Suppressor macrophage (primary cell): ENCODE results near the gene ROBO4.

Source experiments
- DNase-seq, 4 experiments: peaks; one replicate each; pipeline ENCODE4 v3.0.0-alpha.2; 2020 to 2022
- total RNA-seq, 17 experiments: gene quantifications; one replicate each; lab custom pipeline; 2026; ENCODE audit warnings: mixed read lengths in 6 of 17, inconsistent platforms in 3 of 17; lab: John Stamatoyannopoulos, UW

ROBO4 gene
- 0 to 3.1 (median 0) reads per million in 17 experiments for total RNA-seq

DNA sequence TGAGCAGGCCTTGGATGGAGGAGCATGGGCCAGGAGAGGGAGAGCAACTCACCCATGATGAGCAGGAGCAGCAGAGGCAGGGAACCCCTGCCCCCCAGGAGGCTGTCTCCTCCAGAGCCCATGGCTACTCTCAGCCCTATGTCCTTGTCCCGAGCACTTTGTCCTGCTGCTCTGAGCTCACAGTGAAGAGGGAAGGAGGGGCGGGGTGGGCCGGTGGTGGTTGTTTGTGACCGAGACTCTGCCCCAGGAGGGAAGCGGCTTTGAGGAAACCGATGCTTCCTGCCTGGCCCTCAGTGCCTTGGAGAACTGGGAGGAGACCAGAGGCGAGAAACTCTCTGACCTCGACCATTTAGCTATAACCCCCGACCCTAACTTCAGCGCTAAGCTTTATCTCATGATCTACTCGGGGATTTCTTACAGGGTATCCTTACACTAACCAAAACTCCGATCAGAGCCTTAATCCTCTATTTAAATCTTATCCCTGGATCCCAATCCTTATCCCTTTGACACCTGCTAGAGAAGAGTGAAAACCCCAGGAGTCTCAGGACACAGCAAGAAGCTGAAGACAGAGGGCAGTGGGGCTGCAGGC lies at the start of gene ROBO4:
Gene ROBO4 (minus strand): TSS at position 192 of the 589 bp plus-strand sequence. CDS start 70 bp downstream, at position 122.
- DNase-seq, result peak in 3 of 4 experiments; percentile 27 to 59 (median 51)

- no peak for DNase-seq
Observed at GRCh38 chr11:124946735-124947141, 49.1 kb upstream of the ROBO4 start.

- DNase-seq, result no peak
Observed at GRCh38 chr11:124945826-124946225, 48.2 kb upstream of the ROBO4 start.

DNA sequence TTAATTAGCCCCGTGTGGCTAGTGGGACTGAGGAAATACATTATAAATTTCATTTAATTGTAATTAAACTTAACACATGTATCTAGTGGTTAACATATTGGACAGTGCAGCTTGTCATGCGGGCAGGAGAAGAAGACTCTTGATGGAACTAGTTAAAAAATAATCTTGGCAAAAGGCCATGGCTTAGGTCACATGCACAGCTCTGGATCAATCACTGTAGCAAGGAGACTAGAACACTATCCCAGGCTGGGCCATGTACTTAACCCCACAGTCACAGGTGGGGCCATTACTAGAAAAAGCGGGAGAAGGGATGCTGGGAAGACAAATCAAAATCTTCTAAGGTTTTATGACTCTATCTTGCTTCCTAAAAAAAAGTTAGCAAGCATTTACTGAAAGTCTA lies 46.9 kb upstream of the ROBO4 start:
- DNase-seq, result no peak

GRCh38 chr11:124943741-124944140 lies 46.1 kb upstream of the ROBO4 start:
- DNase-seq, result no peak

- DNase-seq, result peak in 2 of 4 experiments; percentile 14 to 21
Observed at GRCh38 chr11:124943254-124943616, 45.6 kb upstream of the ROBO4 start.

DNA sequence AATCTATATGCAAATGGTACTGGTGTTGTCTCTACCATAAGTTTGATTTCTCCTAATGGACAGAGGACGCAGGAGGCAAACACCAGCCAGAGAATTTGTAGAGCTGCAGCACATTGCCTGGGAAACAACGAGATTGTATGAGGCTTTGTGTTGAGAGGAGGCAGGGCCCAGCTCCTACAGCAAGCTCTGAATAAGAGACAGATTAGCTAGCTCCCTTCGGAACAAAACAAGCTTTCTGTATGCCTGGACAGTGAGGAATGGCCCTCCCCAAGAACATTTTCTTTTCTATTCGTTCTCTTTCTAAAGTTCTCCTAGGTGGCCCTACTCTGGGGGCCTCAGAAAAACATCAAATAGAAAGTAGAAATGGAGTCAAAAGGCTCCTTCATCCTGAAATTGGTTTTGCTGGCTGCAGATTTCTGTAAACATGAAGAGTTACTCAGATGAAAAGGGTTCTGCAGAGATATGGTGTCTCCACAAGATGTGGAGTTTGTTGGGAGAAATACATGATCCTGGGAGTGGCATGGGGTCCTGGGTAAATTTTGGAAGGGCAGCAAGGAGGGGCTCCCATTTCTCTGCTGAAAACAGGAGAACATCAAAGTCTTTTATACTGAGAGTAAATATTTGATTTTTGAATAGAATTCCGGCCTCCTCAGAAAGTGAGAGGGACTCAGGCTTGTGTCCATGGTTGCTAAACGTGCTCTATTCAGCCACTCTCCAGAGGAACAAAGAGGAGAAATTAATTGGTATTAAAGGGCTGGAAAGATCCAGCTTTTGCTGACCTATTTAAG lies 45.0 kb upstream of the ROBO4 start:
- no peak for DNase-seq

GRCh38 chr11:124941703-124942102 lies 44.0 kb upstream of the ROBO4 start:
- no peak for DNase-seq

GRCh38 chr11:124938970-124939369 lies 41.3 kb upstream of the ROBO4 start:
- DNase-seq, result no peak

DNA sequence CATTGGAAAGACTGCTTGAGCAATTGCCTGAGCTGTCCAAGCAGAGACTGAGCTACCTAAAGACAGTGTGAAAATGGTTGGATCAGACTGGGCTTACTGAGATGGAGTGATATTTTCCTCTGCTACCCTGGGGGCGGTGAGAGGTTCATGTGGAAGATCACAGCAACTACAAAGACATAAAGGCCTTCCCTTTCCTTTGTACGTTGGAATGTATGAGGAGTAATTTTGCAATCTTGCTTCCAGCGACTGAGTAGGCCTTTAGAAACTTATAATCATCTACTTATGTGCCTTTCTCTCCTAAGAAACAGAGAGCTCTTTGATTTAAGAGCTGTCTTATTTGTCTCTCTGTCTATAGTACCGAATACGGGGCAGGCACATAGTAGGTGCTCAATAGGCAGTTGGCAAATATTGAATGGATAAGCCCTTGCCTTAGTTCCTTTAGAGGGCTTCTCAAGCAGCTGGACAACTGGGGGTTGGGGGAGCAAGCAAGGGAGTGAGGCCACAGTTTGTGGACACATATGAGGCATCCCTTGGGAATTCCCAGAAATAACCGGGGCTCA lies 40.6 kb upstream of the ROBO4 start:
- no peak for DNase-seq

GRCh38 chr11:124937336-124937935 lies 39.8 kb upstream of the ROBO4 start:
- no peak for DNase-seq

DNA sequence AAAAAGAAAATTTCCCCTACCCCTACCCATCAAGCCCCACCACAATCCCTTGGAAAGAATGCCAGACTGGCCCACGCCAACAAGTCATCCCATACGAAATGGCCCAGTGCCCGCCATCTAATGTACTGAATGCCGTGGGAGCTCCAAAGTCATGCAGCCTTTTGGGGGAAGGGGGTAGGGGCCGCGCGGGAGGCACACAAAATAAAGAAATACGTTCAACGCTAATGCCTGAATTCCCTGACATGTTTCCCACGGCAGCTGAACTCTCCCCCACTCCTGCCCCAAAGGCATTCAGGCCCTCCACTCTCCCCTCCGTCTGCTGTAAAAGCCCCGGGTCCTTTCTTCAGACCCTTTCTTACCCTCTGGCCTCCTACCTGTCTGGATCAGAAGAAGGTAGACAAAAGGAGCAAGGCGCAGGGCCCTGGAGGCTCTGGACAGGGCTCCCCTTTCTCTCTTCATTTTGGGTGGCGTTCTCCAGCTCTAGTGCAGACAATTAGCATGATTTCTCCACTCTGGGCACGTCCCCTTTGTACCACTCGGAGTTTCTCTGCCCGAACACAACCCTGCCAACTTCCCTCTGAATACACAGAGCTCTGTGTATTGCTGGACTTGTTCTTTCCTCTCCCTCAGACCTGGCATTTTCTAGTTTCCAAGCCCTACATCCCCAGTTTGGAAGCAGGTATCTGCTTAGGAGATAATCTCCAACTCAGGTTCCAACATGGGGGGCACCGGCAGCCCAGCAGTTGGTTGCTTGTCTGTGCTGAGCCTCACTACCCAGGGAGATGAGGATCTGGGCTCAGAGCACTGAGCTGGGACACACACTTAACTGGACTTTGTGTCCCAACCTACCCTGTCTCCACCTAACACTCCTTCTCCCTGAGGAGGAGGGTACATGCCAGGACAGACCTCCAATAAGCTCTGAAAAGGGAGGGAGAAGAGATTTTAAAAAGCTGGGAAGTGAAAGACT lies 38.2 kb upstream of the ROBO4 start, which contains the start of gene HEPACAM:
Gene HEPACAM (minus strand): TSS at position 500 of the 967 bp plus-strand sequence. CDS start 41 bp downstream, at position 459.
- DNase-seq, result no peak

GRCh38 chr11:124934862-124935547 lies 37.3 kb upstream of the ROBO4 start:
- DNase-seq, result peak; percentile 41 to 74 (median 63)

GRCh38 chr11:124930799-124931198 lies 33.1 kb upstream of the ROBO4 start:
- DNase-seq, result no peak

GRCh38 chr11:124928942-124929665 lies 31.4 kb upstream of the ROBO4 start:
- DNase-seq, result no peak

DNA sequence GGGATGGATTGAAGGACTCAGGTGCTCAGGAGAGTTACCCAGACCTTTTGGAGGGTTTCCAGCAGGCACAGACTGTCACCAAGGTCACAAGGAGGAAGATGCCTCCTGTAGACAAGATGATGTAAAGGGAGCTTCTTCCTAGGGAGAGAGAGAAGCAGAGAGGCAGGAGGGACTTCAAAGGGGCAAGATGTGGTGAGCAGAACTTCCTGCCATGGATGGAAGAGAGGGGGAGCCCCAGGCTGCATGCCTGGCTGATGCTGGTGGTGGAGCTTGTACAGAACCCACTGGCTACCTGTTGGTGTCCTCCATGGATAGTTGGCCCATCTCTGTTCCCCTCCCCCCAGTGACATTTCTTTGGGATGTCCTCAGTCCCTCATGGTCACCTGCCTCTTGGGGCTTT lies 25.6 kb upstream of the ROBO4 start:
- no peak for DNase-seq

GRCh38 chr11:124922831-124923230 lies 25.2 kb upstream of the ROBO4 start:
- no peak for DNase-seq

DNA sequence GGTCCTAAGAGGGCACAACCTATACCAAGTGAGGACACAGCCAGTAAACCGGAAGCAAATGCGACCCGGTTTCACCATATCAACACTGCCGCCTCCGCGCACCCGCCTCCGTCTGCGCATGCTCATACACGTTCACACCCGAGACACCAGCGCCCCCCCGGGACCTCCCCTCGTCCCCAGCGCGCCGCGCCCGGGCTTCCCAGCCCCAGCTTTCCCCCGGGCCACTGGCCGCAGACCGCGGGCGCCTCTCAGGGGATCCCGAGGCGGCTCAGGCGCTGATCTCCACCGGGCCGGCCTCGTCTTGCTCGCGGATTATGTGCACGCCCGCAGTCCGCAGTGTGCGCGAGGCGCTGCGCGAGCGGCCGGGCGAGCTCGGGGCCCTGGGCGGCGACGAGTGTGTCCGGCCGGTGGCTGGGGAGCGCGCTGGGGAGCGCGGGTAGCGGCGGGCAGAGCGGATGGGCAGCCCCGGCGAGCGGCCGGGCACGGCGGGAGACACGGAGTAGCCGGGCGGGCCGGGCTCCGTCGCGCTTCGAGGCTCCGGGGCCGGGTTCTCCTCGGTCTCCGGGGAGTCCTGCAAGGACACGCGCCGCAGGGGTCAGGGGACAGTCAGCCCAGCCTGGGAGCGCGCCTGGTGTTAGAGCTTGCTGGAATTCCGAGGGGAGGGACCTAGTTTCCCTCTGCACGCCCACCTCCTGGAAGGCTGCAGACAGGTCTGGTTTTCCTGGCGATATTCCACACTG lies 23.4 kb upstream of the ROBO4 start:
- peak; percentile 71 to 86 (median 80) for DNase-seq

GRCh38 chr11:124920356-124920755 lies 22.7 kb upstream of the ROBO4 start:
- no peak for DNase-seq

DNA sequence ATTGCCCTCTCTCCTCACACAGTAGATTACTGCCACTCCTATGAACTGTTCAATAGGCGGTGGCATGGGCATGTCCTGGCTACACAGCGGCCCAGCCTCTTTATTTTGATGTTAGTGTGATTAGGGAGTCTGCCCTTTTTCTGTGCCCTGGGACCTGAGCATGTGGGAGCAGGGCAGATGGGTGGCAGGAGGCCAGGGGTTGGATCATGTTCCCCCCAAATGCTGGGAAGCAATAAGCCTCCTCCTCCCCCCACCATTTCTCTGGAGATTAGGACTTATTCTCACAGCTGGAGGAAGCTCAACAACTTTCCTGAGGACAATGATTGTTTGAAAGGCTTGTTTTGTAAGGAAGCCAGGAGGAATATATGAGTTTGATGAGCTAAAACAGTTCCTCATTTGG lies 22.2 kb upstream of the ROBO4 start:
- no peak for DNase-seq
